ENCODE measurements around the gene NFATC3. TPM values are rescaled to one million over a fixed set of nuclear protein-coding genes. Genes with fewer than 3 reads are reported as not detected.
"Not testable (repeated sequence)": the region's sequence is repeated elsewhere in the genome, so short reads cannot be mapped to it uniquely, and the experiment has no call there.

NFATC3 gene
- total RNA-seq, 1 experiment from 2014 or later, result 53.9 TPM

GRCh38 chr16:68113765-68114240, 28.6 kb downstream of the NFATC3 start:
- Histone ChIP-seq H3K27ac (no peak overlapping the region), H3K9me3 (replicated peaks) (no peaks in the 10 kb centered on the region; the same call in 1 of the 2 replicates), H3K27me3 (no peaks in the 10 kb centered on the region), H3K4me1 (no peaks in the 10 kb centered on the region), H3K36me3 (no peaks in the 10 kb centered on the region), H3K4me3 (no peak overlapping the region)
- DNase-seq, result no peak

DNA sequence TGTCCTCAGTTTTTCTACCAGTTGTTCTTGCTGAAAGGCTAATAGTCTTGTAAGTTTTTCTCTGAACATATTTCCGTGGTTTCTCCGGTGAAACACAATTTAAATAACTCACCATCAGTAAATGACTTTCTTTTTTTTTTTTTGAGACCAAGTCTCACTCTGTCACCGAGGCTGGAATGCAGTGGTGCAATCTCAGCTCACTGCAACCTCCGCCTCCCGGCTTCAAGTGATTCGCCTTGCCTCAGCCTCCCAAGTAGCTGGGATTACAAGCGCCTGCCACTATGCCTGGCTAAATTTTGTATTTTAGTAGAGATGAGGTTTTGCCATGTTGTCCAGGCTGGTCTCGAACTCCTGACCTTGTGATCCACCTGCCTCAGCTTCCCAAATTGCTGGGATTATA, 29.8 kb downstream of the NFATC3 start:
- not testable (repeated sequence) for H3K27me3 ChIP-seq; H3K4me3 ChIP-seq; H3K36me3 ChIP-seq; DNase-seq; H3K4me1 ChIP-seq; H3K27ac ChIP-seq; H3K9me3 ChIP-seq (replicated peaks)

DNA sequence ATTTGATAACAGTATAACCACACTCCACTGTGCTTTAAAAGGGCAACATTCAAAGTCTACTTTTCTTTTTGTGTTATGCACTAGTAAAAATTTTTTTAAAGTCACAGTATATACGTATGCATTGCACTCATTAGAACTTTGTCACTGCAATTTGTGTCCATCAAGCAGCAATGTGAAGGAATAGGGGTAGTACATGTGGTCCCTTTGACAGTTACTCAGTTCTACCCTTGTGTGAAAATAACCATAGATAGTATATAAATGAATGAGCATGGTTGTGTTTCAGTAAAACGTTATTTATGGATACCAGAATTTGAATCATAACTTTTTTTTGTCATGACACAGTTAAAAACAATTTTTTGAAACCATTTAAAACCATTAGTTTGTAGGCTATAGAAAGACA, 30.7 kb downstream of the NFATC3 start:
- Histone ChIP-seq H3K27ac (no peak overlapping the region), H3K9me3 (replicated peaks) (no peaks in the 10 kb centered on the region; the same call in 1 of the 2 replicates), H3K4me3 (no peak overlapping the region), H3K36me3 (no peaks in the 10 kb centered on the region), H3K27me3 (no peaks in the 10 kb centered on the region), H3K4me1 (no peaks in the 10 kb centered on the region)
- DNase-seq, result no peak

GRCh38 chr16:68116256-68116867, 31.2 kb downstream of the NFATC3 start:
- no peak for DNase-seq
- H3K4me3 ChIP-seq, result no peak overlapping the region
- no peaks in the 10 kb centered on the region for H3K27me3 ChIP-seq
- no peak overlapping the region for H3K27ac ChIP-seq
- H3K36me3 ChIP-seq, result no peaks in the 10 kb centered on the region
- no peaks in the 10 kb centered on the region for H3K4me1 ChIP-seq
- H3K9me3 ChIP-seq (replicated peaks), result no peaks in the 10 kb centered on the region

- no peaks in the 10 kb centered on the region for H3K36me3 ChIP-seq
- H3K9me3 ChIP-seq (replicated peaks), result no peaks in the 10 kb centered on the region
- no peak overlapping the region for H3K27ac ChIP-seq
- no peaks in the 10 kb centered on the region for H3K4me1 ChIP-seq
- no peak overlapping the region for H3K4me3 ChIP-seq
- no peaks in the 10 kb centered on the region for H3K27me3 ChIP-seq
- DNase-seq, result no peak
Measured at GRCh38 chr16:68117884-68118283, 32.7 kb downstream of the NFATC3 start.

- H3K4me1 ChIP-seq; H3K27ac ChIP-seq; H3K4me3 ChIP-seq; DNase-seq; H3K36me3 ChIP-seq; H3K27me3 ChIP-seq; H3K9me3 ChIP-seq (replicated peaks): not testable (repeated sequence)
Measured at GRCh38 chr16:68118954-68119353, 33.8 kb downstream of the NFATC3 start.

DNA sequence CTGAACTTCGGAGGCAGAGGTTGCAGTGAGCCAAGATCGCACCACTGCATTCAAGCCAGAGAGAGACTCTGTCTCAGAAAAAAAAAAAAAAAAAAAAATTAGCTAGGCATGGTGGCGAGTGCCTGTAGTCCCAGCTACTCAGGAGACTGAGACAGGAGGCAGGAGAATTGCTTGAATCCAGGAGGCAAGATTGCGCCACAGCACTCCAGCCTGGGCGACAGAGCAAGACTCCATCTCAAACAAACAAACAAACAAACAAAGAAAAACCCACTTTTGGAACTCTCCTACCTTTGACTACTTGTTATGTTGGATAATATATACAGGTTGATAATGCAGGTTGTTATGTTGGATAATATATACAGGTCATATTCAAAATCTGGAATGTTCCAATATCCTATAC, 35.3 kb downstream of the NFATC3 start:
- not testable (repeated sequence) for H3K4me3 ChIP-seq; H3K9me3 ChIP-seq (replicated peaks); H3K27ac ChIP-seq; H3K4me1 ChIP-seq; H3K27me3 ChIP-seq; H3K36me3 ChIP-seq; DNase-seq

DNA sequence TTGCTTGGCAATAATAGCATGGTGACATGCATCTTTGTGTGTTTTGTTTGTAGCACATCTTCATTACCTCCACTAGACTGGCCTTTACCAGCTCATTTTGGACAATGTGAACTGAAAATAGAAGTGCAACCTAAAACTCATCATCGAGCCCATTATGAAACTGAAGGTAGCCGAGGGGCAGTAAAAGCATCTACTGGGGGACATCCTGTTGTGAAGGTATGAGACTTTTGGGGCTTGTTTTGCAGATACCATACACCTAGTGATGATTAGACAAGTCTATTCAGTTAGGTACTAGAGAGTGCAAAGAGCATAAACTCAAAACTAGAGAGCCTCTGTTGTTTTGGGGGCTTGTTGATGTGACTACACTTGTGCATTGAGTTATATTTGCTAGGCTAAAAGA, 41.2 kb downstream of the NFATC3 start:
- no peaks in the 10 kb centered on the region for H3K4me1 ChIP-seq
- no peak overlapping the region for H3K27ac ChIP-seq
- no peaks in the 10 kb centered on the region for H3K36me3 ChIP-seq
- H3K27me3 ChIP-seq, result no peaks in the 10 kb centered on the region
- DNase-seq, result no peak
- H3K9me3 ChIP-seq (replicated peaks), result no peaks in the 10 kb centered on the region
- H3K4me3 ChIP-seq, result no peak overlapping the region

DNA sequence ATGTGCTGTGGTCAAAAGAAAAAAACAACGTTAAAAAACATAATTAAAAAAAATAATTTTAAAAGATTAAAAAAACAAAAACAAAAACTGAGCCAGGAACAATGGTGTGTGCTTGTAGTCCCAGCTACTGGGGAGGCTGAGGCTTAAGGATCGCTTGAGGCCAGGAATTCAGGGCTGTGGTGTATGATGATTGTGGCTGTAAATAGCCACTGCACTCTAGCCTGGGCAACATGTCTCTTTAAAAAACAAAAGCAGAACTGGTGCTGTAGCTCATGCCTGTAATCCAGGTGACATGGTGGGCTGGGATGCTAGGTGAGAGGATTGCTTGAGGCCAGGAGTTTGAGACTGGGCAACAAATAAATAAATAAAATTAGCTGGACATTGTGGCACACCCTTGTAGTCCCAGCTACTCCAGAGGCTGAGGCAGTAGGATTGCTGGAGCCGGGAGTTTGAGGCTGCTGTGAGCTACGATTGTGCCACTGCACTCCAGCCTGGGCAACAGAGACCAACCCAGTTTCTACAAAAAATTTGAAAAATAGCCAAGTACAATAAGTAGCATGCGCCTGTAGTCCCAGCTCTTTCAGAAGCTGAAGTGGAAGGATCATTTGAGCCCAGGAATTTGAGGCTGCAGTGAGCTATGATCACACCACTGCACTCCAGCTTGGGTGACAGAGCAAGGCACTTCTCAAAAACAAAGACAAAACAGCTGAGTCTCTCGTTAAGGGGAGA, 43.6 kb downstream of the NFATC3 start:
- no peak for DNase-seq
- no peaks in the 10 kb centered on the region for H3K4me1 ChIP-seq
- no peaks in the 10 kb centered on the region for H3K27me3 ChIP-seq
- no peak overlapping the region for H3K4me3 ChIP-seq
- H3K36me3 ChIP-seq, result no peaks in the 10 kb centered on the region
- no peaks in the 10 kb centered on the region for H3K9me3 ChIP-seq (replicated peaks)
- H3K27ac ChIP-seq, result no peak overlapping the region

- Histone ChIP-seq H3K4me1 (no peaks in the 10 kb centered on the region), H3K27ac (no peak overlapping the region), H3K27me3 (no peaks in the 10 kb centered on the region), H3K36me3 (no peaks in the 10 kb centered on the region), H3K4me3 (no peak overlapping the region), H3K9me3 (replicated peaks) (no peaks in the 10 kb centered on the region)
- DNase-seq, result no peak
Measured at GRCh38 chr16:68130520-68130919, 45.4 kb downstream of the NFATC3 start.

- Histone ChIP-seq H3K4me3 (no peak overlapping the region), H3K9me3 (replicated peaks) (no peaks in the 10 kb centered on the region), H3K36me3 (no peaks in the 10 kb centered on the region), H3K27ac (no peak overlapping the region), H3K27me3 (no peaks in the 10 kb centered on the region), H3K4me1 (no peaks in the 10 kb centered on the region)
- no peak for DNase-seq
Measured at GRCh38 chr16:68131813-68132706, 46.9 kb downstream of the NFATC3 start.

GRCh38 chr16:68133000-68133399, 47.8 kb downstream of the NFATC3 start:
- H3K4me3 ChIP-seq; H3K36me3 ChIP-seq; H3K9me3 ChIP-seq (replicated peaks); DNase-seq; H3K4me1 ChIP-seq; H3K27me3 ChIP-seq; H3K27ac ChIP-seq: not testable (repeated sequence)

GRCh38 chr16:68134644-68135043, 49.5 kb downstream of the NFATC3 start:
- DNase-seq, result no peak
- no peak overlapping the region for H3K4me3 ChIP-seq
- no peaks in the 10 kb centered on the region for H3K9me3 ChIP-seq (replicated peaks)
- H3K27ac ChIP-seq, result no peak overlapping the region
- no peaks in the 10 kb centered on the region for H3K4me1 ChIP-seq
- H3K36me3 ChIP-seq, result no peaks in the 10 kb centered on the region
- H3K27me3 ChIP-seq, result no peaks in the 10 kb centered on the region

GRCh38 chr16:68136515-68136914, 51.3 kb downstream of the NFATC3 start:
- Histone ChIP-seq H3K27ac (no peak overlapping the region), H3K4me3 (no peak overlapping the region), H3K9me3 (replicated peaks) (no peaks in the 10 kb centered on the region)

GRCh38 chr16:68144008-68144407, 58.8 kb downstream of the NFATC3 start:
- no peak for DNase-seq
- Histone ChIP-seq H3K27ac (no peak overlapping the region), H3K36me3 (peaks cover 4% of the 10 kb centered on the region; the same call in 1 of the 2 replicates), H3K27me3 (no peaks in the 10 kb centered on the region), H3K9me3 (replicated peaks) (no peaks in the 10 kb centered on the region), H3K4me1 (peaks cover 7% of the 10 kb centered on the region; the same call in 1 of the 2 replicates), H3K4me3 (no peak overlapping the region)

More at GRCh38 chr16:68136515-68136914, 51.3 kb downstream of the NFATC3 start:
- H3K4me1 ChIP-seq, result no peaks in the 10 kb centered on the region
- H3K36me3 ChIP-seq, result no peaks in the 10 kb centered on the region
- H3K27me3 ChIP-seq, result no peaks in the 10 kb centered on the region
- DNase-seq, result no peak
